WTC11 (cell line): Measurements from ENCODE around the gene SYT17.

ENCODE experiments used
- AFF4 ChIP-seq: sonication (generic); formaldehyde crosslinking; IDR thresholded peaks from 2 replicates; pipeline ENCODE4 v1.8.1; 2023; ENCODE audit warnings: mild to moderate bottlenecking, missing genetic modification reagents, borderline replicate concordance
- CBFB ChIP-seq: sonication (generic); formaldehyde crosslinking; IDR thresholded peaks from 2 replicates; pipeline ENCODE4 v1.8.1; 2022; ENCODE audit warnings: mild to moderate bottlenecking, low read depth, missing genetic modification reagents
- CTCF ChIP-seq: fragments of 200-600 bp; IDR thresholded peaks from 2 replicates; pipeline ENCODE4 v1.8.0; 2022; ENCODE audit warnings: antibody characterized with exemption
- E2F4 ChIP-seq: sonication (generic); formaldehyde crosslinking; IDR thresholded peaks from 2 replicates; pipeline ENCODE4 v1.8.1; 2022; ENCODE audit warnings: low read depth, mild to moderate bottlenecking, moderate library complexity, missing genetic modification reagents, borderline replicate concordance
- HMGXB4 ChIP-seq: sonication (generic); formaldehyde crosslinking; IDR thresholded peaks from 2 replicates; pipeline ENCODE4 v1.8.1; 2023; ENCODE audit warnings: mild to moderate bottlenecking, moderate library complexity, missing genetic modification reagents
- PRDM15 ChIP-seq: sonication (generic); formaldehyde crosslinking; IDR thresholded peaks from 2 replicates; pipeline ENCODE4 v1.8.0; 2022; ENCODE audit warnings: missing genetic modification reagents
- SP1 ChIP-seq: sonication (generic); formaldehyde crosslinking; conservative IDR thresholded peaks from 2 replicates; pipeline ENCODE4 v1.8.1; 2022; ENCODE audit warnings: missing genetic modification reagents
- ZSCAN18 ChIP-seq: fragments of 250-450 bp; sonication (Bioruptor Pico); IDR thresholded peaks from 2 replicates; pipeline ENCODE4 v2.1.2; 2022; ENCODE audit warnings: mild to moderate bottlenecking, moderate library complexity

- TF ChIP-seq E2F4 (CRISPR knock-in tag): no peak
- TF ChIP-seq ZSCAN18 (CRISPR knock-in tag): no peak
- TF ChIP-seq CTCF: no peak
- no peak for TF ChIP-seq CBFB
- TF ChIP-seq AFF4 (CRISPR knock-in tag): no peak
- no peak for TF ChIP-seq SP1 (CRISPR knock-in tag)
- no peak for TF ChIP-seq PRDM15 (CRISPR knock-in tag)
- no peak for TF ChIP-seq HMGXB4 (CRISPR knock-in tag)
These were observed 3.8 kb upstream of the SYT17 start for GRCh38 chr16:19164285-19164684.
